Urothelium cell line (cell line): Measurements from ENCODE around the gene HSP90B1.

ENCODE experiments used
- DNase-seq: peaks from one replicate; pipeline ENCODE4 v3.0.0; 2011; ENCODE audit warnings: low spot score, mixed read lengths
- FAIRE-seq: peaks from 2 replicates; lab custom pipeline; 2011; peaks lifted over from hg19 to GRCh38; lab: Jason Lieb, UNC

HSP90B1 gene

DNA sequence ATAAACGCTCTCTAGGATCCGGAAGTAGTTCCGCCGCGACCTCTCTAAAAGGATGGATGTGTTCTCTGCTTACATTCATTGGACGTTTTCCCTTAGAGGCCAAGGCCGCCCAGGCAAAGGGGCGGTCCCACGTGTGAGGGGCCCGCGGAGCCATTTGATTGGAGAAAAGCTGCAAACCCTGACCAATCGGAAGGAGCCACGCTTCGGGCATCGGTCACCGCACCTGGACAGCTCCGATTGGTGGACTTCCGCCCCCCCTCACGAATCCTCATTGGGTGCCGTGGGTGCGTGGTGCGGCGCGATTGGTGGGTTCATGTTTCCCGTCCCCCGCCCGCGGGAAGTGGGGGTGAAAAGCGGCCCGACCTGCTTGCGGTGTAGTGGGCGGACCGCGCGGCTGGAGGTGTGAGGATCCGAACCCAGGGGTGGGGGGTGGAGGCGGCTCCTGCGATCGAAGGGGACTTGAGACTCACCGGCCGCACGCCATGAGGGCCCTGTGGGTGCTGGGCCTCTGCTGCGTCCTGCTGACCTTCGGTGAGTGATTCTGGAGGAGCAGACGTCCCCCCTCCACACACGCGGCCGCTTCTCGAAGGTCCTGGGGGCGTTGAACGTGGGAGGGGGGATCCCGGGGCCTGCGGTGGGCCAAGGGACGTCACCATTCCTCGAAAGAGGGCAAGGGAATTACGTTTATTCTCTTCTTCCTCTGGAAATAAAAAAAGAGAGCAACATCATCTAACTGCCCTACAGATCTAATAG lies at the start of gene HSP90B1:
Gene HSP90B1 (plus strand): TSS at position 377 of the 753 bp plus-strand sequence. CDS start 106 bp downstream, at position 483.
- FAIRE-seq, result no peak
- DNase-seq, result peak; percentile 97

DNA sequence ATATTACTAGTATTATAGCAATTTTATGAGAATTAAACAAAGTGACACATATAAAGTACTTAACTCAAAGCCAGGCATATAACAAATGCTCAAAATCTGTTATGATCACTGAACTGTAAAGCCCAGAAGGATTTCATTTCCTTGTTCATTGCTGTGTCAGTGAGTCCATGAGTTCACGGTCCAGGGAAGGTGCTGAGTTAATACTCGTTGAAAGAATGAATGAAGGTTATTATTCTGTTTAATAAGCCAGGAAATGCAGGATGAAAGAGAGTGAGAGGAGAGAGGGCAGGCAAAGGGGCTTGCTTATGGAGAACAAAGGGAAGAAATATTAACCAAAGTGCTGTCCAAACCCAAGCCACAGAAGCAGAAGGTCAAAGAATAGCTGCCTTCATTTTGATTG lies 48.9 kb upstream of the HSP90B1 start:
- FAIRE-seq (no peak), DNase-seq (no peak)

DNA sequence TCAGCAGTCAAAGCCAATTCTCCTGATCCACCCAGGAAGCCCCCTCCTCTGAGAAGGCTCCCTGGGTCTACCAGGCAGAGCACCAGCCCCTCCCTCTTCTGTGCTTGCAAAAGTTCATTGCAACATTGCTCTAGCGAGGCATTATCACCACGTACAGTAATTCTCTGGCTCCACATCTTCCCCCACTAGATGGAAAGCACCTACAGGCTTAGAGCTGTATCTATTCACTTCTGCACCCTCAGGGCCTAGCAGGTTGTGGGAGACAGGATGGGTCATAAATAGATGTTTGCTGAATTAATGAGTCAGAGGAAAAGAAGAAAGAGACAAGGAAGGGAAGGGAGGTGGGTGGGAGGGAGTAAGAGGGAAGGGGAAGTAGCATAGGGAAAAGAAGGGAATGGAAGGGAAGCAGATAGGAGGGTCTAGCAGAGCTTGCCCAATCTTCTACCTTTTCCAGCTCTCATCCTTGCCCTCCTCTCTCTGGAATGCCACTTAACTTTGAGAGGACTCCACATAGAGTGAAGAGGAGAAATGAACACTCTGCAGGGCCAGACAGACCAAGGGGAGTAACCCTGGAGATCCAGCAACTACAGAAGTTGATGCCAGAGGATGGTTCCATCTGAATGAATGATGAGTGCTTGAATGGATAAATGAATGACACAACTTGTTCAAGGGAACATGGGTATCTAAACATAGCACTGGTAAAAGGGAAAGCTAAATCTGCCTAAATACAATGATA lies 47.2 kb upstream of the HSP90B1 start:
- DNase-seq, result no peak
- no peak for FAIRE-seq

DNA sequence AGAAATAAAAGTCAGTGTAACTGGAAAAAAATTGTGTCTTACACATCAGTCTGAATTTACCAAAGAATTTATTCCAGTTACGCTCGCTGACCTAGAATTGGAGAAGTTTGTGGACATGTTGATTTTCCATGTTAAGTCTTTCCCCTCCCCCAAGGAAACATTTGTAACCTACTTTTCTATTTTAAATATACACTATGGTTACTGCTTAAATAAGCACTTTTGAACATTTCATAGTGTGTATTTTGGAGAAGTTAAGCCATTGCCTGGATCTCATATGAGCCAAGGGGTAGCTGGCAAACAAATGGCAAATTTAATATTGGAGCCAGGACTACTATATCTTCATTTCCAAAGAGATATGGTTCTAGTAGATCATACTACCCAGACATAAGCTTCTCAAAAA lies 46.3 kb upstream of the HSP90B1 start:
- DNase-seq (no peak), FAIRE-seq (no peak)

DNA sequence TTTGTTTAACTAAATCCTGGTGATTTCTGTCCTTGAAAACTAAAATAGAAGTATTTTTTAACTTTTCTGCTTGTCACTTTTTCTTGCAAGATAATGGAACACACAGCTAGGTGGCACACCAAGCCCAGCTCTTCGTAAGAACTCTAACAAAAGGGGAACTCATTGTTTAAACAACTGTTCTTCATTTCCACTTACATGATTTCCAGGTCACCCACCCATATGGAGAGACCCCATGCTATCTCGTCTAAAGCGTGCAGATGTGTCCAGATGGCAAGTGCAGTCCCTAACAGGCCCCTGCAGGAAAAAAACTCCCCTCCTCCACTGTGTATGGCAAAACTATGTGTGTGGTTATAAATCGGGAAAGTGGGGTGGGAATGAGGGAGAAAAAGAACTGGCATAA lies 45.9 kb upstream of the HSP90B1 start:
- FAIRE-seq (no peak), DNase-seq (no peak)

DNA sequence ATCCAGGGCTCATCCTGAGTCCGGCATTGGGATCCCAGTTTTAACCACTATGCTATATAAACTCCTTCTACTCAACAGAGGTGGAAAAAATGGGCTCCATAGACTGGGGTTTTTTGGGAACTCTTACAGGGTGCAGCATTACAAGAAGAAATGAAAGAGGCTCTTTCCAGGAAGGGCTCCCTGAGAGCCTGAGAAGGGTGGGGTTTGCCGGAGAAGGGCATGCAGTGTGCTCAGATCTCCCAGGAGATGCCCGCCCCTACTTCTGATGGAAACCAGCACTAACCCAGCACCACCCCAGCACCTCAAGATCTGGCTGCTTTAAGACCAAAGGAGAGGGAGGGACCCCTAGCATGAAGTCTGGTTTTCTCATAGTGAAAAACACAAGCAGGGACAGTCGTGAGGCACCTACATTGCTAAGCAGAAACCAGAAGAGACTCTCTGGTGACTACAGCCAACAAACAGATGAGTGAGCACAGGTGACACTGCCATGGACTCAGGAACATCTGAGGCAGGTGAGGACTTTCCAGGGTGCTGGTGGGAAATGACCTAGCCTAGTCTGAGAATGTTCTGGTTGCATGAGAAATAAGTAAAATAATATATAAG lies 43.9 kb upstream of the HSP90B1 start:
- no peak for DNase-seq
- FAIRE-seq, result no peak

DNA sequence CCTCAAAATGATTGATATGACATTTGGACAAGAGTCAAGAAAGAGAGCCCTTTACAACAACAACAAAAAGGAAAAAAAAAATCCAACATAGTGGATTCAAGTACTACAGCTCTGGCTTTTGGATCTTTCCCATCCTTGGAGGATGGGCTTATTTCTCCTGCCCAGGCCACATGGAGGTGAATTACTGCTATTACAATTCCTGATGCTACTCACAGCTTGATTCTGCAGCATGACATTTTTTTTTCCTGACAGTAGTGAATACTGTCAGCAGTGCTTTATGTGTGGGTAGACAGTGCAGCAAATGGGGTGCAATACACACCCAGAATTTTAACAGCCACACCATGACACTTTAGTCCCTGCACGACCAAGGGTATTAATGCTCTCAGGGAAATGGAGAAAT lies 42.5 kb upstream of the HSP90B1 start:
- FAIRE-seq, result no peak
- no peak for DNase-seq

DNA sequence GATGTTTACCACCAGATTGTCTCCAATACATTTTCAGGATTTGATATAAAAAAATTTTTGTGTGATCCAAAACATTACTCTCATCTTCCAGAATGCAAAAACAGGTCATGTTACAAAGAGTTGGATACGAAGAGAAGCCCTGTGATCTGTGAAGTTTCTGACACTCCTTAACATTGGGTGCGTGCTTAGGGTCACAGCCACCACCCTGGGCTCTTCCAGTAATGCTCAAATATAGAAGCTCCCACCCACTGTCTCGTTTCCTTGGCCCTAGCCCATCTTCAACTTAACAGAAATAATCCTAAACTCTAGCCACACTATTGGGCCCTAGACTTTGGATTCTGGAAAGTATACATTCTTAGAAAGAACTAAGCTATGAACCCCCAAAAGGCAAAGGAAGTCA lies 32.9 kb upstream of the HSP90B1 start:
- FAIRE-seq (no peak), DNase-seq (no peak)

DNA sequence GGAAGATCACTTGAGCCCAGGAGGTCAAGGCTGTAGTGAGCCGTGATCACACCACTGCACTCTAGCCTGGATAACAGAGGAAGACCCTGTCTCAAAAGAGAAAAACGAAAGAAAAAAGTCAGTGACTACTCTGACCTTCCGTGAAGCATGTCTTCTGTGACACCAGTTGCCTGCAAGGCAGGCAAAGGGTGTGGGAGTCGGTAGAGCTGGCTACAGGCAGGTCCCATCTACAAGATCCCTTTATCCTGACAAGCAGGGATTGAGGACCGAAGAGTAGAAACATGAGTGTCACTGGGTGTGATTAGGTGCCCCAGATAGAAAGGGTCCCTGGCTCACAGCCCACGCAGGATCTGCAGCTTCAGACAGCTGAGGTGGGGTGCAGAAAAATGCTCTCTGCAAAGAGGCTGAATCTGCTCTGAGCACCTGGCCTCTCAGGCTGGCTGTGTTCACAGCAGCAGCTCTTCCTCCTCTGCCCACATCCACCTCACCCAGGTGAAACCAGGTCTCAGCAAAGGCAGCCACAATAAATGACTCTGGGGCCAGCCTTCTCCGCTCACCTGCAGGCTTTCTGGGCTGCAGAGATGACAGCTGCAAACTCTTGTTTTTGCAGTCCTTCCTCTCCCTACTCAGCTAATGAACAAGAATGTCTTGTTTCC lies 28.6 kb upstream of the HSP90B1 start:
- DNase-seq, result no peak
- FAIRE-seq, result no peak

DNA sequence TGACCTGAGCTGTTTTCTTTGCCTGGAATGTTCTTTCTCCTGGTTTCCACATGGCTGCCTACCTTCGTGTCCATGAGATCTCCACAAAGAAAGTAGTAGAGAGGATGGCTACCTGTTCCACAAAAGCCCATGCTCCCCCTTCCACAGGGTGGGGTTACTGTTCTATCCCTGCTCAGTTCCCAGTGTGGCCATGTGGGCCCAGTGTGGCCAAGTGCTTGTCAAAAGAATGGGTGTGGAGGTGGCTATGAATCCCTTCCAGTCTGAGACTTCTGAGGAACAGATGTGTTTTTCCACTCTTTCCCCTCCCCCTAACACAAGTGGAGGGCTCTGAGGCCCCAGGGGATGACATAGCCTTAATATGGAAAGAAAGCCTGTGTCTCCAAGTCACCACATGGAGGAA lies 26.2 kb upstream of the HSP90B1 start:
- FAIRE-seq, result no peak
- DNase-seq, result no peak

DNA sequence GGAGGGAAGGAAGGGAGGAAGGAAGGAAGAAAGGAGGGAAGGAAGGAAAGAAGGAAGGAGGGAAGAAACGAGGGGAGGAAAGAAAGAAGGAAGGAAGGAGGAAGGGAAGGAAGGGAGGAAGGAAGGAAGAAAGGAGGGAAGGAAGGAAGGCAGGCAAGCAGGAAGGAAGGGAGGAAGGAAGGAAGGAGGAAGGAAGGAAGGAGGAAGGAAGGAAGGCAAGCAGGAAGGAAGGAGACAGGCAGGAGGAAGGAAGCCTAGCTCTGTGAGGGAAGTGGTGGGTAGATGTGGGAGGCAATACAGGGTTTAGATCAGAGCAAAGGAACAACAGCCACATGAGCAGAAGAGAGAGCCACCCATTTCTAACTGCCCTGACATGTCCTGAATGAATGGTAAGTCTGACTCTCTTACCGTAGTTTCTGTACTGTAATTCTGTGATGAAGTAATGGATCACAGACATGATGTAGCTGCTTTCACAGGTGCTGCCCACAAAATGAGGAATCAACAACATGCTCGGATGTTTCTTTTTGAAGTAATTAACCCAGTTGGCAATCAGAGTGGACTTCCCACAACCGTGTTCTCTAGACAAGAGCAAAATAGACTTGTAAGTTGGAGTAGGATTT lies 24.4 kb upstream of the HSP90B1 start:
- DNase-seq (no peak), FAIRE-seq (no peak)

DNA sequence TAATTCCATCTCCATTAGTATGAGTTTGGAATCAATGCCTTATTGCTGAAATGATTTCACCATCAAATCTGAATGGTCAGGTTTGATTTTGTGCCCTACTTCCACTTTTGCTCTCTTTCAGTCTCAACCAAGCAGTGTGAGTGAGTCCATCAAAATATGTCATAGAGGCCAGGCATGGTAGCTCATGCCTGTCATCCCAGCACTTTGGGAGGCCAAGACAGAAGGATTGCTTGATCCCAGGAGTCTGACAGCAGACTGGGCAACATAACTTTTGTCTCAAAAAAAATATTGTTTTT lies 22.0 kb upstream of the HSP90B1 start:
- FAIRE-seq, result no peak
- no peak for DNase-seq

DNA sequence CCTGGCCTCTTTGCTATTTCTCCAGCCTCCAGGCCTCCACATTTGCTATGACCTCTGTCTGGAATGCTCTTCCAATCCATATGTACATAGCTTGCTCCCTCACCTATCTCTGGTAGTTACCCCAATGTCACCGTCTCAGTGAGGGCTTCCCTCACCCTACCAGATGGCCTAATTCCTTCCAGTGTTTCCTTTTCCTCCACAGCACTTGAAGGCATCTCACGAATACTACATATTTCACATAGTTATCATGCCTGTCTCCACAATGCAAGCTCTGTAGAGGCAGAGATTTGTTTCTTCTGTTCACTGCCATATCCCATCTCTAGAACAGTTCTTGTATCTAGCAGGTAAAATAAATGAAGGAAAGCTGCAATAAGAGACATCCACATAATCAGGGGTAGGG lies 21.3 kb upstream of the HSP90B1 start:
- FAIRE-seq (no peak), DNase-seq (no peak)

DNA sequence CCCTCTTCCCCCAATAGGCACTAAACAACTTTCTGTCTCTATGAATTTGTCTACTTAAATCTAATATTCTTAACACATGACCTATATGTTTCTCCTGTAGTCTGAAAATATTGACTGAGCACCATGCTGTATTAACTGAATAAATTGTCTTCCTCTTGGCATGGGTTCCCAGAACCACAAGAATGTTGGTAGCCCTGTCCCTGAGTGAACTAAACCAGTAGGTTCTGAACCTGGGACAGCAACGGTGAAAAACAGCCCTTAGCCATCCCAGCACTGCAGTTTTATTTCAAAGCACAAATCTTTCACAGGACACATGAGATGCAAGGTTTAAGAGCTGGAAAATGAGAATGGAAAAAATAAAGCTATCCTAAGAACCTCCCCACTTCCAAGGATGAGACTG lies 20.4 kb upstream of the HSP90B1 start:
- DNase-seq, result no peak
- FAIRE-seq, result no peak

DNA sequence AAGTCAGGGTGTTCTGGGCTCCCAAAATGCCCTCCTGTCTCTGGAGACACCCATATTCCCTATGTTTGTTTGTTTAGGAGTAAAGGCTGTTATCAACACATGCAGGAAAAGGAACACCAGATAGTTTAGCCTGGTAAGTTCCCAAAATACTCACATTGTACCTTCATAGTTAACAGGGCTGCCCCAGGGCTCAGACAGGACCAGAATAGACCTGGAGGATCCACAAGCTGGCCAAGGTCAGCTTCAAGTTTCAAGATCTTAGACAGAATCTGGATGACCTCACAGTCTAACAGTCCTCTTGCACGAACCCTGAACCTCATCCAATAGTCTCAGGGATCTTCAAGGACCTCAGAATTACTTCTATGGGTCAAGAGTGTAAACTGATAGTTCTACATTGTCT lies 18.1 kb upstream of the HSP90B1 start:
- FAIRE-seq, result no peak

DNA sequence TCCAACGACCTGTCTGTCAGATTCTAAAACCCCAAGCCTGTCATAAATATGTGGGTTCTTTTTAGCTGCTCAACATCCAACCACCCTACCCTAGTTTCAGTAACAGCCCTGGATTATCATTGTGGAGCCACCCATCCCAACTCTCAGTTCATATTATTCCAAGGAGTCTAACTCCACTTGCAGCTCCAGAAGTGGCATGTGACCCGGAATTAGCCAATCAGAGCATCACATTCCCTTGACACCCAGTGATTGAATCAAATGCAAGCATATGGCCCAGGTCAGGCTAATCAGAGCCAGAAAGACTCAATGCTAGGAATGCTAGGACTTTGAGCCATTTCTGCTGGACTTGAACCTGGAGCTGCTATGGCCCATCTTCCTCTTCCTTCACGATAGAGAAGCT lies 17.1 kb upstream of the HSP90B1 start:
- DNase-seq (no peak), FAIRE-seq (no peak)

More for the DNA sequence above, 18.1 kb upstream of the HSP90B1 start:
- no peak for DNase-seq

DNA sequence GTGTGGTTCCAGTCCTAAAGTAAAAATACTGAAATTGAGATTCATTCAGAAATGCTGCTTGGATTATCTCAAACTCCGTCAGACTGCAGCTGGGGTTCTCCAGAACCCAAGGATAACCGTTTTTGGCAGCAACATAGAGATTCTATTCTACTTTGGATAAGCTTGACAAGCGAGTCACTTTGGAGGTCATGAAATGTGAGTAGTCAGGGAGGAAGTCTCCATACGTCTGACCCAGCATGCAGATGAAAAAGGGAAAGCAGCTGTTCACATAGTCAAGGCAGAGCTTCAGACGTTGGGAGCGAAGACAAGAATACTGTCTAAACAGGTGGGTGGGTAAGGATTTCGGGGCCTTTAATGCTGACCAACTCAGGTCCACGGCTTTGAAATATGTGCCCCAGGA lies 14.9 kb upstream of the HSP90B1 start:
- DNase-seq, result no peak
- no peak for FAIRE-seq

DNA sequence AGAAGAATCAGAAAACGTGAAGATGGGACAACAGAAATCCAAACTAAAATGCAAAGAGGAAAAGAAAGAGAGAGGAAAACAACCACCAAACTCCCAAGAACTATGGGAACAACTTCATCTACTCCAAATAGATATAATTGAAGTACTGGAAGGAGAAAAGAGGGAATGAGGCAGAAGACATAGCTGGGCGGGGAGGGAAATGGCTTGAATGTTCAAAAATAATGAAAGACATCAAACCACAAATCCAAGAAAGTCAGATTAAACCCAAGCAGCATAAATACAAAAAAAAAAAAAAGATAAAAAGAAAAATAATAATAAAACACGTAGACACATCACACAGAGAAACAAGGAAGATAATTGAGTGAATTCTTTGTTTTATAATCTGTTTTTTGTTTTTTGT lies 12.3 kb upstream of the HSP90B1 start:
- DNase-seq (no peak), FAIRE-seq (no peak)

DNA sequence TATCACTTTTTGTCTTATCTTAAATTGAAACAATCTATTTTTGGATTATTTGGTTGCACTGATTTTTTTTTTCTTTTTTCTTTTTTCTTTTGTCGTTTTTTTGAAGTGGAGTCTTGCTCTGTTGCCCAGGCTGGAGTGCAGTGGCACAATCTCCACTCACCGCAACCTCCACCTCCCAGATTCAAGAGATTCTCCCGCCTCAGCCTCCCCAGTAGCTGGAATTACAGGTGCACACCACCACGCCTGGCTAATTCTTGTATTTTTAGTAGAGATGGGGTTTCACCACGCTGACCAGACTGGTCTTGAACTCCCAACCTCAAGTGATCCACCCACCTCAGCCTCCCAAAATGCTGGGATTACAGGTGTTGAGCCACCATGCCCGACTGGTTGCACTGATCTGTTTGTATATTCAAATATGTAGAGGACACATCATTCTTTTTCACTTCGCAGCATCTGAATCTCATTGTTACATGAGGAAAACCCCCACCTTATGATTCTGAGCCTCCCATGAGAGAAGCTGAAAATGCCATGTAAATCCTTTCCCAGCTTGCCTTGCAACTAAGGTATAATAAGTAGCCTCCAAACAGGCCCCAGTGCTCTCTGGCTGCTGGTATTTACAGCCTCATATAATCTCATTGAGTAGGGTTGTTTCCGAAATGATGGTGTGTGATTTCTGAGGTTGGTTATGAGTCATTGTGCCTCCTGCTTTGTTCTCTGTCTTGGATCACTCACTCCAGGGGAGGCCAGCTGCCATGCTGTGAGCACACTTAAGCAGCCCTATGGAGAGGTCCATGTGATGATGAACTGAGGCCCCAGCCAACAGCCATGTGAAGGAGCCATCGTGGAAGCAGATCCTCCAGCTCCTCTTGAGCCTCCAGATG lies 5.2 kb upstream of the HSP90B1 start:
- no peak for FAIRE-seq

DNA sequence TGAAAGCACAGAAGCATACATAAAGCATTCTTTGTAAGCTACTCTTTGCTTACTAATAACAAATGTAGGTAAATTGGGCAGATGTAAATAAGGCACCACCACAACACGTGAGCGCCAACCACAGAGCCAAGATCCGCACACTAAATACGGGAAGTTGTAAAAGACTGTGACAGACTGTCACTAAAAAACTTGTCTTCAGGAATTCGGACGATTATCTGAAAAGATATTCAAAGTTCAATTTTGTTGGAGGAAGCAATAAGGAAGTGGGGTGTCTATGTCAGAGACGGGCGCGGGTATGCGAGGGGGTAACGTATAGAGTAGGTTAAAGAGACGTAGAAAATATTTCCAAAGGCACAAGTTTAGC lies 1.5 kb upstream of the HSP90B1 start:
- FAIRE-seq, result no peak

More for the DNA sequence above, 5.2 kb upstream of the HSP90B1 start:
- DNase-seq, result peak; percentile 22

More for the DNA sequence above, 1.5 kb upstream of the HSP90B1 start:
- DNase-seq, result no peak
